ENCODE data around the gene ZNF784. TPM values are rescaled to one million over a fixed set of nuclear protein-coding genes. Genes with fewer than 3 reads are reported as not detected.

The ZNF784 gene
- total and polyA plus RNA-seq, 2 donors (not counting 3 experiments of a cell fraction or from before 2014, with no cell fraction given), result 4.9 TPM

- Histone ChIP-seq H3K9me3 (replicated peaks; ENCODE audit: control insufficient read depth, insufficient read depth, low read length) (no peaks in the 10 kb centered on the region), H3K9me1 (replicated peaks; ENCODE audit: control insufficient read depth, extremely low read depth, insufficient read depth, low read length) (no peaks in the 10 kb centered on the region), H3K4me1 (ENCODE audit: control insufficient read depth, extremely low read depth, insufficient read depth, low read length) (peaks cover 6% of the 10 kb centered on the region), H4K20me1 (replicated peaks; ENCODE audit: control insufficient read depth, extremely low read depth, insufficient read depth, low read length) (no peaks in the 10 kb centered on the region), H3K9ac (replicated peaks; ENCODE audit: extremely low read depth, insufficient read depth, low read length) (no peak overlapping the region), H3K4me3 (replicated peaks in 1 of 3; ENCODE audit: insufficient read depth in 1 of 3, low read depth in 1 of 3, low read length in 3 of 3) (no peak overlapping the region), H2AFZ (ENCODE audit: low read depth, low read length) (no peak overlapping the region), H3K27ac (ENCODE audit: insufficient read depth, low read depth, low read length) (no peak overlapping the region), H3K4me2 (ENCODE audit: insufficient read depth, low read length) (no peak overlapping the region), H3K36me3 (ENCODE audit: control insufficient read depth in 2 of 2, extremely low read depth in 1 of 2, insufficient read depth in 2 of 2, low read length in 2 of 2) (peaks cover 0 to 3% of the 10 kb centered on the region in 2 experiments), H3K79me2 (ENCODE audit: control insufficient read depth, insufficient read depth, low read length) (no peaks in the 10 kb centered on the region), H3K27me3 (ENCODE audit: control insufficient read depth in 2 of 2, insufficient read depth in 2 of 2, low read length in 2 of 2) (no peaks in the 10 kb centered on the region)
- ChIA-PET CTCF (interaction anchor here (0.7 to 1.0 kb wide), 2 partner anchors 8 to 17 kb away, joined by 3 to 4 read pairs; no protein-coding TSS in a partner anchor), POLR2A (interaction anchor here (0.6 kb wide), 1 partner anchor 75 kb away, joined by 3 read pairs; no protein-coding TSS in a partner anchor)
- FAIRE-seq (no peak), DNase-seq (ENCODE audit: low read depth, low spot score) (no peak)
- intact Hi-C loops (cut with micrococcal nuclease) (no loop called here), dilution Hi-C loops (cut with MboI; ENCODE audit: extremely low pct_ligation_motif_present, low sequenced_read_pairs) (no loop called here)
- TF ChIP-seq MAX (IDR thresholded peaks at IDR 0.05; ENCODE audit: insufficient read depth, insufficient read length) (no peak), GATA2 (IDR thresholded peaks at IDR 0.05; ENCODE audit: insufficient read depth, insufficient read length, low read depth, low read length) (no peak), CTCF (IDR thresholded peaks at IDR 0.05; ENCODE audit: extremely low read depth in 1 of 2, insufficient read depth in 1 of 2, low read depth in 1 of 2, low read length in 2 of 2) (no peak), FOS (IDR thresholded peaks at IDR 0.05; ENCODE audit: borderline replicate concordance, insufficient read depth, low read length) (no peak), JUN (IDR thresholded peaks at IDR 0.05; ENCODE audit: borderline replicate concordance, insufficient read depth, insufficient read length, low read depth) (no peak), POLR2A (IDR thresholded peaks at IDR 0.05; ENCODE audit: low read depth, low read length) (no peak), MYC (IDR thresholded peaks at IDR 0.05; ENCODE audit: low read depth, low read length) (no peak)
- BruUV-seq (replicated peaks), result no TSS peak
These were observed 1.2 kb downstream of the ZNF784 start for GRCh38 chr19:55623130-55623529.

Measured in endothelial cell of umbilical vein (primary cell).